Umbilical cord (tissue), 2 donors: Measurements from ENCODE around the gene PDE4B. TPM values are rescaled to one million over a fixed set of nuclear protein-coding genes. Genes with fewer than 3 reads are reported as not detected.
A peak's percentile ranks its signal among the peaks of the same experiment; 100 is the strongest.

Experiments used
- DNase-seq: peaks from one replicate; pipeline ENCODE4 v3.0.0-alpha.2; 2015; ENCODE audit warnings: low spot score
- total RNA-seq: library from RNA; depleted of rRNA; stranded (reverse); fragments of >200 nt; gene quantifications from one replicate; pipeline ENCODE4 v1.2.3, GENCODE V29; 2014; ENCODE audit warnings: low replicate concordance; ENCODE audit not compliant: insufficient read depth

The PDE4B gene
- total RNA-seq, 1 donor from 2014 or later, result 61.6 TPM

DNA sequence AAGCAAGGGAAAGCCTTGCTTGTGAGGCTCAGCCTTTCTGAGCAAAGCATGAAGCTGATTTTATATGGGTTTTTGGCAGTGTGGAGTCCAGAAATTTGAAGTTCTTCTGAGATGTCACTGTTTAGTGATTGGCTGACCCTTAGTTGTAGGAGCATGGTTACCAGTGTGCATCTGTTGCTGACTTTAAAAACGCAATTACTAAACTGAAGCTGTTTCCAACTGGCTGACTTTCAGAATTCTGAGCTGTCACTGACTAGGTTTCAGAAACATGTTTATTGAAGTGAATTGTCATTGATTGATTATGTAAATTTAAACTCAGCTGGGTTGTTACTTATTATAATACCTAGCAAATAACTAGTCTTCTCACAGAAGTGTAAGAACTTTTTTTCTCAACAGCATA is 89.4 kb downstream of the PDE4B start:
- DNase-seq, result no peak

DNA sequence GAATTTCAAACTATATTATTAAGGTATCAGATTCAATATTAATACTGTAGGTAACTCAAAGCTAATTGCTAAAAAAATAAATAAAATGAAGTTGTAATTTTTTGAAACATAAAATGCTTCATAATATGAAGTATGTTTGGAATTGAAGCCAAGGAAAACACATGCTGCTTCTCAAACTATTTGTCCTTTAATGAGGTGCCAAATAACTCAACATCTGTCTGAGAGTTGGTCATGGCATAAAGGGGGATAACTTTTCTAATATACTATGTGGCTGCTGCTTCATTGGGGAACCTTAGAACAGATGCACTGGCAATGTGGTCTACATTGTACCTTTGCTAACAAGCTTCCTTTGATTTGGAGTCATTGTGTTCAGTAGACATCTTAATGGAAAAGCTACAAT is 96.7 kb downstream of the PDE4B start:
- DNase-seq, result no peak

DNA sequence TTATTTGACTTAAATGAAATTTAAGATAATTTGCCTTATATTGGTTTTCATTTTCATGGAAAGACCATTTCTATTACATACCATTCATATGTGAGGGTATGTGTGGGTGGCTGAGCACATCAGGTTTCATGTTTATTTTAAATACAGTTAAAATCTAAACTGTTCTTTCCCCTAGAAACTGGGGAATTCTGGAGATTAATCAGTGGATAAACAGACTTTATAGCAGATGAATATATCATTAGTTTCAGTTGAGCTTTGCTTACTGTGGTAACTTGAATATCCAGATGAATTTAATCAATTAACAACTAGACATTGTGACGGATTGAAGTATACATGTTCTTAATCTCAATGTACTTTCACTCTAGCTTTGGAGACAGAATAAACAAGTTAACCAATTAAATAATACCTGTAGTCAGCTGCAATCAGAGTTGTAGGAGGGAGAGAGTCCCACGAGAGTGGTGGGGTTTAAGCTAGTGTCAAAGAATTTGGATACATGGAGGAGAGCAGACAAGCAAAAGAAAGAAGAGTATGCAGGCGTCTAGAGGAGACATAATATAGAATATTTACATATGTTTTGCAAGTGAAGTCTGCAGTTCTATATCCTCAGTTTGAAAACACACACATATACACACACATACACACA is 97.6 kb downstream of the PDE4B start:
- no peak for DNase-seq

- no peak for DNase-seq
These were observed 102.3 kb downstream of the PDE4B start for GRCh38 chr1:65894738-65895605.

GRCh38 chr1:65896721-65897120 is 104.0 kb downstream of the PDE4B start:
- no peak for DNase-seq

DNA sequence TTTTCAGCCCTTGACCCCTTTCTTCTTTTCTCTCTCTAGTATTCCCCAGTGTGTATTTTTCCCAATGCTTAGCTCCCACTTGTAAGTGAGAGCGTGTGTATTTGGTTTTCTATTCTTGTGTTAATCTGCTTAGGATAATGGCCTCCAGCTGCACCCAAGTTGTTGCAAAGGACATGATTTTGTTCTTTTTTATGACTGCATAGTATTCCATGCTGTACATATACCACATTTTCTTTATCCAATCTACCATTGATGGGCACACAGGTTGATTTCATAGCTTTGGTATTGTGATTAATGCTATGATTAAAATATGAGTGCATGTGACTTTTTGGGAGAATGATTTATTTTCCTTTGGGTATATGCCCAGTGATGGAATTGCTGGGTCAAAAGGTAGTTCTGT is 104.8 kb downstream of the PDE4B start:
- DNase-seq, result no peak

- peak; percentile 79 for DNase-seq
These were observed 112.0 kb downstream of the PDE4B start for GRCh38 chr1:65904681-65905083.

GRCh38 chr1:65910432-65910831 is 117.7 kb downstream of the PDE4B start:
- DNase-seq, result no peak

GRCh38 chr1:65911679-65912078 is 119.0 kb downstream of the PDE4B start:
- DNase-seq, result no peak

- DNase-seq, result no peak
These were observed 125.9 kb downstream of the PDE4B start for GRCh38 chr1:65918564-65918963.

DNA sequence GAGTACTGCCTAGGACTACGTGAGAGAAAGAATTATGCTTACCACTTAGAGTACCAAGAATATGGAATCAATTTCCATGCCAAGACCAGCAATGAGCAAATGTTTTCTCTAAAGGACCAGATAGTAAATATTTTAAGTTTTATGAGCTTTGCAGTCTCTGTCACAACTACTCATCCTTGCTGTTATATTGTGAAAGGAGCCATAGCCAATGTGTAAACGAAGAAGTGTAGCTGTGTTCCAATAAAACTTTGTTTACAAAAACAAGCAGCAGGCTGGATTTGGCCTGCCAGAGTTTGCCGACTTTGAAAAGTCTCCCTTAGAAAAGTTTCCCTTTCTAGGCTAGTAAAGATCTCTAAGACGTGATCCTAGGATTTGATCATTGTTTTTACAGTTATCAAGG is 128.8 kb downstream of the PDE4B start:
- DNase-seq, result no peak

- peak; percentile 84 for DNase-seq
These were observed 131.8 kb downstream of the PDE4B start for GRCh38 chr1:65924471-65924870.

GRCh38 chr1:65938506-65938905 is 145.8 kb downstream of the PDE4B start:
- DNase-seq, result no peak

DNA sequence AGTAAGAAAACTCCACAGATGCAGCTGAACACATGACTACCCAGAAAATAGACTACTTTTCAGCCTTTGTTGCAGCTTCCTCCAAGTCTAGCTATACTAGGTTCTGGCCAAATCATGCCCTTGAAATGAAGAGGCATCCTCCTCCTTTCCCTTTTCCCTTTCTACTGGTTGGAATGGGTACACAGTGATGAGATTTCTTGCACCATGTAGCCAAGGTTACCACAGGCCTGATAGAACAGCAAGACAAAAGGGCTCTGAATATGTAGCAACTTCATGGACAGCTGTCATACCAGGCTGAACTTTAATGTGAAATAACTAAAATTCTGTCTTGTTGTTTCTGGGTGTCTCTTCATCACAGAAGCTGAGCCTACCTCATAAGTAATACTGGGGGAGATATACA is 146.5 kb downstream of the PDE4B start:
- no peak for DNase-seq

DNA sequence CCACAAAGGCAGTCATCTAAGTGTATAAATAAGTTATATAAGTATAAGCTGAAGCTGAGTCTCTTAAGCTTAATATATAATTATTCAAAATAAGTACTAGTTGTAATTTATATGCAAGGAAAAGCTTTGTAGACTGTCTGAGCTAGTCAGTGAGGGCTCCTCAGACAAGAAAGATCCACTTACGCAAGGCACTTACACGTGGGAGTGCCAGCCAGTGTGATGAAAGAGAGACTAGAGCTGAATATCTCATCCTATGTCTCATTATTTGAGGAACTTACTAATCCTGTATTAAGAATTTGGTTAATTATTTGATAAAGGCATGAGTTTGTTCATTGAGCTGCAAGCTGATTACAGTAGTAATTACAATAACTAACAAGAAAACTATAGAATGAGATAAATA is 146.9 kb downstream of the PDE4B start:
- no peak for DNase-seq

DNA sequence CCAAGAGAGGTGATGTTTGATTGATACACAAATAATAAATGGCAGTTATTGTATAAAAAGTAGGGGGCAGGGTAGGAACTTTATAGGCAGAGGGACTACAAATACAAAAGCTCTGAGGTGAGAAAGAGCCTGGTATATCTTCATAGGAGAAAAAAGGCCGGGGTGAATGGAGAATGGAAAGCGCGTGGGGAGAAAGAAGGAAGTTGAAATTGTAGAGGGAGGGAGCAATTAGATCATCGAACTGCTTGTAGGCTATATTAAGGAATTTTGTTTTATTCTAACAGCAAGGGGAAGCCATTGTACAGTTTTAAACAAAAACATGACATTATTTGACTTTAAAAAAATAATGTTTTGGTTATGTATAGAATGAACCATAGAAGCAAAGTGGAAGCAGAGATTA is 147.4 kb downstream of the PDE4B start:
- no peak for DNase-seq

DNA sequence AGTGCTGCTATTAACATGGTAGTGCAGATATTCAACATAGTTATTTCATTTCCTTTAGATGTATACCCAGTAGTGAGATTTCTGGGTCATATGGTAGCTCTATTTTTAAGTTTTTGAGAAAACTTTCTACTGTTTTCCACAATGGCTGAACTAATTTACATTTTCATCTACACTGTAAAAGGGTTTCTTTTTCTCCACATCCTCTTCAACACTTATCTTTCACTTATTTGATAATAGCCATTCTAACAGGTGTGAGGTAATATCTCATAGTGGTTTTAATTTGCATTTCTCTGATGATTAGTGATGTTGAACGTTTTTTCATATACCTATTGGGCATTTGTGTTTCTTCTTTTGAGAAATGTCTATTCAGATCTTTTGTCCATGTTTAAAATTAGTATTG is 149.8 kb downstream of the PDE4B start:
- DNase-seq, result no peak

GRCh38 chr1:65946376-65946775 is 153.7 kb downstream of the PDE4B start:
- DNase-seq, result no peak

- no peak for DNase-seq
These were observed 154.3 kb downstream of the PDE4B start for GRCh38 chr1:65946960-65947359.

DNA sequence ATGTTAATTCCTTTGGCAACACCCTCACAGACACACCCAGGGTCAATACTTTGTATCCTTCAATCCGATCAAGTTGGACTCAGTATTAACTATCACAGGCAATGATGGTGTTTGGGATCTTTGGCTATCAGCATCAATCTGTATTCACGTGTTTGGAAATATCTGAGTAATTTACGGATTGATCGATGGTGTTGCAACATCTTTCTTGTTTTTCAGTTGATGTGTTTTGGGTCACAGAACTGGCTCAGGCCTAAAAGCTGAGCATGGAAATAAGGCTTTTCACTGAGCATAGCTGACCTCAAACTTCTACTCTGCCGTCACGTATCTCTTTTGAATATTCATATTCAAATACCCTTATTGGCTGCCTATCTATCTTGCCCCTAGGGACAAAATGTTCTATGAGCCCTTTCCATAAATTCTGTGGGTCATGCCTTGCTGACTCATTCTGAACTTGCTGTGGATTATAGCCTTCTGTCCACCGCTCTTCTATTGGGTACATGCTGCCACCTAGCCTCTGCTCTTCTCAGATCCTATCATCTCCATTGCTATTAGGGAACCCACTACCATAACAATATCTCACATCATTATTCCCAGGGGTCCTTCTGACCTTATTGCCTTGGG is 156.0 kb downstream of the PDE4B start:
- DNase-seq, result no peak

GRCh38 chr1:65949230-65949626 is 156.5 kb downstream of the PDE4B start:
- DNase-seq, result no peak

GRCh38 chr1:65949933-65950332 is 157.2 kb downstream of the PDE4B start:
- DNase-seq, result no peak

DNA sequence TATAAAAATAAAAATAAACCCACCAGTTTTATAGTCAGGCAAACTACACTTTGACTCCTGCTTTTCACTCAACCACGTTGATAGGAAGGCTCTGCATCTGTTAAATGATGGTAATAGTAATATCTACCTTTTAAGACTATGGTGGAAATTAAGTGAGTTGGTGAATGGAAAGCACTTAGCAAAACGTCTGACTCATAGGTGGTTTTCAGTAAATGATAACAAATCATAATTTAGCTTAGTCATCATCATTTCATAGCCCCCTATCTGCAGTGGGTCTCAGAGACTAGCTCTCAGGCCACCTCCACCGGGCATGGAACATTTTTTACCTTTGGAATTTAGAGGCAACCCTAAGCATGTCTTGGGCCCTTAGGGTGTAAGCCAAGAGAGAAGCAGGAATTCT is 160.0 kb downstream of the PDE4B start:
- no peak for DNase-seq
